ENCODE measurements around the gene CEMIP2.

Gene CEMIP2

GRCh38 chr9:71652480-71652879, 115.8 kb downstream of the CEMIP2 start:
- H3K36me3 ChIP-seq: no peaks in the 10 kb centered on the region
- no peak for DNase-seq
- no peak overlapping the region for H3K4me3 ChIP-seq (ENCODE audit: low read depth, low read length)
- no peaks in the 10 kb centered on the region for H3K9me3 ChIP-seq
- TF ChIP-seq, protein P1, sequence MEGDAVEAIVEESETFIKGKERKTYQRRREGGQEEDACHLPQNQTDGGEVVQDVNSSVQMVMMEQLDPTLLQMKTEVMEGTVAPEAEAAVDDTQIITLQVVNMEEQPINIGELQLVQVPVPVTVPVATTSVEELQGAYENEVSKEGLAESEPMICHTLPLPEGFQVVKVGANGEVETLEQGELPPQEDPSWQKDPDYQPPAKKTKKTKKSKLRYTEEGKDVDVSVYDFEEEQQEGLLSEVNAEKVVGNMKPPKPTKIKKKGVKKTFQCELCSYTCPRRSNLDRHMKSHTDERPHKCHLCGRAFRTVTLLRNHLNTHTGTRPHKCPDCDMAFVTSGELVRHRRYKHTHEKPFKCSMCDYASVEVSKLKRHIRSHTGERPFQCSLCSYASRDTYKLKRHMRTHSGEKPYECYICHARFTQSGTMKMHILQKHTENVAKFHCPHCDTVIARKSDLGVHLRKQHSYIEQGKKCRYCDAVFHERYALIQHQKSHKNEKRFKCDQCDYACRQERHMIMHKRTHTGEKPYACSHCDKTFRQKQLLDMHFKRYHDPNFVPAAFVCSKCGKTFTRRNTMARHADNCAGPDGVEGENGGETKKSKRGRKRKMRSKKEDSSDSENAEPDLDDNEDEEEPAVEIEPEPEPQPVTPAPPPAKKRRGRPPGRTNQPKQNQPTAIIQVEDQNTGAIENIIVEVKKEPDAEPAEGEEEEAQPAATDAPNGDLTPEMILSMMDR (IDR thresholded peaks at IDR 0.05; ENCODE audit: low read depth, low read length): no peak
- H3K27me3 ChIP-seq: no peaks in the 10 kb centered on the region
- H3K4me1 ChIP-seq: no peaks in the 10 kb centered on the region

DNA sequence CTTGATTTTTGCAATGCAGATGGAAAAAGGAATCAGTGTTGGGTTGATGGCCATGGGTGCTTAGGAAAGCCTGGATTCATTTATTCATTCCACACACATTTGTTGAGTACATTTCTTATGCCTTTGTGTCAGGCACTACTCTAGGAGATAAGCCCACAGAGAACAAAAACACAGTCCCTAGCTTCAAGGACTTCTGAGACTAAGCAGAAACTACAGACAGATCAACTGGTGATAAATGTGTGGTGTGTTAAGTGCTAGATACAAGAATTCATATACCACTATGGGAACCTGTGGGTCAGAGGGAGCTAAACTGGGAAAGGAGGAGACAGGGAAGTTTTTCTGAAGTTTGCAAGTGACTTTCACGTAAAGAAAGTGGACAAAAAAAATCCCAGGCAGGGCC, 119.9 kb downstream of the CEMIP2 start:
- no peak for DNase-seq
- TF ChIP-seq, protein P1 (IDR thresholded peaks at IDR 0.05; ENCODE audit: low read depth, low read length): no peak
- Histone ChIP-seq H3K4me1 (no peaks in the 10 kb centered on the region), H3K9me3 (no peaks in the 10 kb centered on the region), H3K36me3 (no peaks in the 10 kb centered on the region), H3K27me3 (no peaks in the 10 kb centered on the region), H3K4me3 (ENCODE audit: low read depth, low read length) (no peak overlapping the region)

DNA sequence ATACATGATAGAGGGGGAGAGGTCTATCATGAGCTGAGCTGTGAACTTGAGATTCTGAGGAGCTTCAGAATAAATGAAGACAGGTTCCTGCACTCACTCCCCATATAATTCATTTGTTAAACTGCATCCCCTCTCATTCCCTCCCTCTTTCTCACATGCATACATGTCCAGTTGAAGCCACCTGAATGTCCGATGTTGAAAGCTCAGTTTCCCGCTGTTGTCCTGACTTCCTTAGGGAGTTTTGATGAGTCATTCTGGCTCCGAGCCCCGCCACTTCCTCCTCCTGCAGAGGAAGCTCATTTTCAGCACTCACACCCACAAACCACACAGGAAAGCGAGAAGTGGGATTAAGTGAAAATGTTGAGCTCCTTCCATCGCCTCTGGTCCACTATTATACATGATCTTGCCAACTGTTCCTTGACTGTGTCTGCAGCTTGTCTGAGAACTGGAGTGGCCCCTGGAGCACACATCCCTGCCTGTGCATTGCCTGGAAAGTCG, 121.2 kb downstream of the CEMIP2 start:
- Histone ChIP-seq H3K4me3 (ENCODE audit: low read depth, low read length) (no peak overlapping the region), H3K4me1 (no peaks in the 10 kb centered on the region), H3K27me3 (no peaks in the 10 kb centered on the region), H3K36me3 (no peaks in the 10 kb centered on the region), H3K9me3 (no peaks in the 10 kb centered on the region)
- DNase-seq: no peak
- TF ChIP-seq, protein P1 (IDR thresholded peaks at IDR 0.05; ENCODE audit: low read depth, low read length): no peak

GRCh38 chr9:71646131-71646530, 122.2 kb downstream of the CEMIP2 start:
- no peak for DNase-seq
- H3K4me3 ChIP-seq (ENCODE audit: low read depth, low read length): no peak overlapping the region
- H3K27me3 ChIP-seq: no peaks in the 10 kb centered on the region
- H3K9me3 ChIP-seq: no peaks in the 10 kb centered on the region
- no peaks in the 10 kb centered on the region for H3K36me3 ChIP-seq
- no peaks in the 10 kb centered on the region for H3K4me1 ChIP-seq
- TF ChIP-seq, protein P1 (IDR thresholded peaks at IDR 0.05; ENCODE audit: low read depth, low read length): no peak

GRCh38 chr9:71644819-71645362, 123.4 kb downstream of the CEMIP2 start:
- no peaks in the 10 kb centered on the region for H3K27me3 ChIP-seq
- H3K4me1 ChIP-seq: no peaks in the 10 kb centered on the region
- DNase-seq: no peak
- no peak overlapping the region for H3K4me3 ChIP-seq (ENCODE audit: low read depth, low read length)
- no peaks in the 10 kb centered on the region for H3K36me3 ChIP-seq
- TF ChIP-seq, protein P1 (IDR thresholded peaks at IDR 0.05; ENCODE audit: low read depth, low read length): no peak
- no peaks in the 10 kb centered on the region for H3K9me3 ChIP-seq

- Histone ChIP-seq H3K4me1 (no peaks in the 10 kb centered on the region), H3K9me3 (no peaks in the 10 kb centered on the region), H3K36me3 (no peaks in the 10 kb centered on the region), H3K4me3 (ENCODE audit: low read depth, low read length) (no peak overlapping the region), H3K27me3 (no peaks in the 10 kb centered on the region)
- DNase-seq: no peak
- TF ChIP-seq, protein P1 (IDR thresholded peaks at IDR 0.05; ENCODE audit: low read depth, low read length): no peak
Measured at GRCh38 chr9:71643330-71643729, 125.0 kb downstream of the CEMIP2 start.
